GM12878 (cell line): ENCODE results near the gene KRCC1. TPM values are rescaled to one million over a fixed set of nuclear protein-coding genes. Genes with fewer than 3 reads are reported as not detected.

Experiments
- ATAC-seq: fragments of 200-7000 bp; cut with Tn5 transposase; 3 replicates; pipeline ENCODE4 v1.9.1; 2020; ENCODE audit warnings: mild to moderate bottlenecking, moderate library complexity
- BruUV-seq: library from RNA; stranded (reverse); fragments of 400-500 nt; replicated peaks from 2 replicates; lab custom pipeline; 2021; lab: Mats Ljungman, UMichigan
- CTCF ChIA-PET: fragments of 300-600 bp; sonication (Branson Sonifier 250); formaldehyde crosslinking; extraction: SDS; loops from one replicate; lab custom pipeline; 2021; ENCODE audit warnings: inconsistent platforms; lab: Yijun Ruan, JAX
- POLR2A ChIA-PET: fragments of 350-600 bp; formaldehyde crosslinking; extraction: SDS; loops from one replicate; lab custom pipeline; 2021; ENCODE audit warnings: inconsistent platforms; lab: Charles Lee
- RAD21 ChIA-PET: fragments of 300-600 bp; sonication (Branson Sonifier 250); formaldehyde crosslinking; loops from one replicate; lab custom pipeline; 2023; ENCODE audit warnings: antibody characterized with exemption; ENCODE audit not compliant: unreplicated experiment; lab: Charles Lee
- SMC1A ChIA-PET: fragments of 300-600 bp; sonication (Branson Sonifier 250); formaldehyde crosslinking; loops from one replicate; lab custom pipeline; 2023; ENCODE audit not compliant: unreplicated experiment, uncharacterized antibody; lab: Charles Lee
- DNase-seq: peaks from one replicate; pipeline ENCODE4 v3.0.0-alpha.2; 2011; ENCODE audit warnings: low read depth, low spot score
- FAIRE-seq: peaks from 3 replicates; lab custom pipeline; 2011; peaks lifted over from hg19 to GRCh38; lab: Jason Lieb, UNC
- H2AFZ ChIP-seq: 2 replicates; pipeline ENCODE4 v1.6.0; 2011; ENCODE audit warnings: low read depth, low read length, control low read depth; ENCODE audit not compliant: control insufficient read depth
- H3K27ac ChIP-seq: 2 replicates; pipeline ENCODE4 v1.5.1; 2011; ENCODE audit warnings: control low read depth; ENCODE audit not compliant: control insufficient read depth, insufficient read depth
- H3K27me3 ChIP-seq, 2 experiments: replicated peaks in 1 of 2; 2 replicates each; pipeline versions ENCODE4 v1.6.0 to v1.6.1; 2011; ENCODE audit warnings: low read length in 1 of 2; ENCODE audit not compliant: control insufficient read depth in 2 of 2, insufficient read depth in 2 of 2
- H3K36me3 ChIP-seq, 2 experiments: 2 replicates each; pipeline ENCODE4 v1.5.1; 2011; ENCODE audit warnings: low read length in 1 of 2; ENCODE audit not compliant: control insufficient read depth in 2 of 2, insufficient read depth in 2 of 2
- H3K4me1 ChIP-seq: 2 replicates; pipeline ENCODE4 v1.6.1; 2011; ENCODE audit warnings: mild to moderate bottlenecking, low read length, moderate library complexity, mixed read lengths; ENCODE audit not compliant: control insufficient read depth, insufficient read depth
- H3K4me2 ChIP-seq: 2 replicates; pipeline ENCODE4 v1.6.0; 2011; ENCODE audit warnings: control low read depth; ENCODE audit not compliant: control insufficient read depth, insufficient read depth
- H3K4me3 ChIP-seq: fragments of 200-600 bp; sonication (generic); 2 replicates; pipeline ENCODE4 v1.5.1; 2016
- H3K79me2 ChIP-seq: 2 replicates; pipeline ENCODE4 v1.6.0; 2011; ENCODE audit warnings: low read length; ENCODE audit not compliant: control insufficient read depth, insufficient read depth
- H3K9ac ChIP-seq: 2 replicates; pipeline ENCODE4 v1.8.0; 2011; ENCODE audit warnings: low read length, control low read depth, mixed read lengths; ENCODE audit not compliant: control insufficient read depth, insufficient read depth
- H3K9me3 ChIP-seq: replicated peaks from 3 replicates; pipeline ENCODE4 v1.5.1; 2011; ENCODE audit warnings: mild to moderate bottlenecking, low read length; ENCODE audit not compliant: control insufficient read depth, insufficient read depth
- H4K20me1 ChIP-seq: 2 replicates; pipeline ENCODE4 v1.6.0; 2011; ENCODE audit not compliant: control insufficient read depth, insufficient read depth
- CBFB ChIP-seq: IDR thresholded peaks from 2 replicates; pipeline ENCODE4 v1.6.1; 2016; ENCODE audit warnings: antibody characterized with exemption, low read depth
- CEBPB ChIP-seq, 2 experiments: fragments of 150-350 bp in 1 of 2; IDR thresholded peaks; 2 replicates each; pipeline ENCODE4 v1.6.1; 2012 to 2014; ENCODE audit warnings: low read depth in 2 of 2, low read length in 2 of 2, borderline replicate concordance in 1 of 2, inconsistent platforms in 1 of 2
- CHD1 ChIP-seq: IDR thresholded peaks from 2 replicates; pipeline ENCODE4 v1.6.1; 2012; ENCODE audit warnings: low read depth, low read length, improper control_type of control experiment
- CHD2 ChIP-seq: IDR thresholded peaks from 2 replicates; pipeline ENCODE4 v1.6.1; 2011; ENCODE audit warnings: low read depth, low read length, improper control_type of control experiment, borderline replicate concordance
- EED ChIP-seq: sonication (generic); IDR thresholded peaks from 2 replicates; pipeline ENCODE4 v1.6.1; 2016; ENCODE audit warnings: antibody characterized with exemption, low read depth
- MEF2A ChIP-seq: IDR thresholded peaks from 2 replicates; pipeline ENCODE4 v1.6.1; 2011; ENCODE audit warnings: low read depth, mild to moderate bottlenecking, low read length, moderate library complexity; ENCODE audit not compliant: insufficient read depth
- MEF2B ChIP-seq: fragments of 450-650 bp; IDR thresholded peaks from 2 replicates; pipeline ENCODE4 v1.6.1; 2018; ENCODE audit warnings: mild to moderate bottlenecking, moderate library complexity; ENCODE audit not compliant: partially characterized antibody, poor library complexity, severe bottlenecking
- NBN ChIP-seq: fragments of 450-650 bp; IDR thresholded peaks from 2 replicates; pipeline ENCODE4 v1.6.1; 2016
- PAX8 ChIP-seq: fragments of 450-650 bp; IDR thresholded peaks from 2 replicates; pipeline ENCODE4 v1.6.1; 2017; ENCODE audit warnings: mild to moderate bottlenecking, moderate library complexity
- PKNOX1 ChIP-seq: fragments of 450-650 bp; IDR thresholded peaks from 2 replicates; pipeline ENCODE4 v1.6.1; 2016; ENCODE audit warnings: mild to moderate bottlenecking
- RCOR1 ChIP-seq: conservative IDR thresholded peaks from 2 replicates; pipeline ENCODE4 v1.6.1; 2012; ENCODE audit warnings: low read depth, low read length, improper control_type of control experiment
- REST ChIP-seq: IDR thresholded peaks from 2 replicates; pipeline ENCODE4 v1.6.1; 2012; ENCODE audit warnings: mild to moderate bottlenecking, low read depth, low read length
- RUNX3 ChIP-seq: IDR thresholded peaks from 2 replicates; pipeline ENCODE4 v1.6.1; 2012; ENCODE audit warnings: low read length, inconsistent platforms
- SMARCA5 ChIP-seq: fragments of 450-650 bp; IDR thresholded peaks from 2 replicates; pipeline ENCODE4 v1.6.1; 2017; ENCODE audit warnings: mild to moderate bottlenecking
- TBL1XR1 ChIP-seq: IDR thresholded peaks from 2 replicates; pipeline ENCODE4 v1.6.1; 2012; ENCODE audit warnings: low read depth, low read length, improper control_type of control experiment
- ZNF687 ChIP-seq: fragments of 450-650 bp; IDR thresholded peaks from 2 replicates; pipeline ENCODE4 v1.6.1; 2017; ENCODE audit warnings: mild to moderate bottlenecking, moderate library complexity
- WGBS: methylation state at CpG from one replicate; pipeline ENCODE4 v1.1.6; 2016; ENCODE audit warnings: low lambda C conversion rate; ENCODE audit not compliant: insufficient replicate concordance, insufficient coverage; ENCODE audit errors: missing lambda C conversion rate; 5-methylcytosine and 5-hydroxymethylcytosine counted together
- in situ Hi-C: fragments of 300-500 bp; cut with MboI; formaldehyde crosslinking; loops from 9 replicates; pipeline ENCODE4 v1.14.3; 2018; ENCODE audit warnings: mixed read lengths
- intact Hi-C: fragments of 100-400 bp; cut with micrococcal nuclease; formaldehyde crosslinking; loops from one replicate; pipeline ENCODE4 v1.14.2; 2022; ENCODE audit not compliant: unreplicated experiment
- polyA plus RNA-seq, 11 experiments: library from polyadenylated mRNA; depleted of rRNA in 4 of 11; unstranded in 6 of 11; stranded (reverse) in 5 of 11; fragments of >200 nt; fragmentation: Nextera tagmentation in 4 of 11; fragmentation: Illumina TruSeq in 1 of 11; extraction: Ambion mirVana in 4 of 11; extraction: Trizol in 1 of 11; gene quantifications; 1 replicate in 1 of 11; 2 replicates in 10 of 11; pipeline versions ENCODE4 v1.2.1 to v1.2.3, GENCODE V29; 2011 to 2016; ENCODE audit warnings: inconsistent platforms in 2 of 11, missing spikeins in 2 of 11, low read depth in 1 of 11
- total RNA-seq, 4 experiments: library from RNA; depleted of rRNA in 3 of 4; stranded (reverse); fragments of >200 nt in 3 of 4; fragmentation: Illumina TruSeq in 1 of 4; extraction: Trizol in 1 of 4; gene quantifications; 2 replicates each; pipeline versions ENCODE4 v1.2.1 to v1.2.3, GENCODE V29; 2013 to 2021

KRCC1 gene
- total and polyA plus RNA-seq, 10 of the 15 experiments (the other 5 are each of a cell fraction or from before 2014, with no cell fraction given): 3.8 to 27.2 (median 12.5) TPM

GRCh38 chr2:88097891-88098557 is 42.4 kb upstream of the KRCC1 start:
- H3K36me3 ChIP-seq: no peaks in the 10 kb centered on the region
- no peak overlapping the region for H3K4me2 ChIP-seq
- no peaks in the 10 kb centered on the region for H3K4me1 ChIP-seq
- no peak for TF ChIP-seq PKNOX1
- TF ChIP-seq RUNX3: no peak
- no peak for TF ChIP-seq MEF2B
- TF ChIP-seq EED: no peak
- TF ChIP-seq RCOR1: no peak
- TF ChIP-seq CEBPB (IDR thresholded peaks at IDR 0.05; ENCODE audit: borderline replicate concordance in 1 of 2, low read depth in 2 of 2, low read length in 2 of 2): no peak
- no peak for TF ChIP-seq NBN
- no peak for TF ChIP-seq CHD2
- TF ChIP-seq PAX8: no peak
- TF ChIP-seq ZNF687: no peak
- no peak for TF ChIP-seq SMARCA5
- TF ChIP-seq MEF2A: no peak
- TF ChIP-seq CHD1: no peak
- TF ChIP-seq CBFB: no peak
- no peak for TF ChIP-seq TBL1XR1
- TF ChIP-seq REST: no peak
- TF ChIP-seq, all 136 proteins: peak for 0
- Histone ChIP-seq H3K79me2 (no peaks in the 10 kb centered on the region), H2AFZ (no peak overlapping the region), H3K4me3 (no peak overlapping the region), H3K27me3 (peaks cover 2 to 3% of the 10 kb centered on the region in 2 experiments; a peak in 2 of 4 replicates), H3K27ac (no peak overlapping the region), H3K9me3 (no peaks in the 10 kb centered on the region), H4K20me1 (no peaks in the 10 kb centered on the region), H3K9ac (no peak overlapping the region)
- WGBS: 20% methylated on average over 4 of the region's 4 CpGs
- ChIA-PET RAD21 (interaction anchor here (1.0 kb wide), 1 partner anchor 38 kb away, joined by 6 read pairs; no protein-coding TSS in a partner anchor), CTCF (interaction anchor here (1.0 kb wide), 1 partner anchor 38 kb away, joined by 3 read pairs; no protein-coding TSS in a partner anchor), SMC1A (no interaction called here), POLR2A (no interaction called here)
- no peak for FAIRE-seq
- in situ Hi-C loops: no loop called here
- ATAC-seq: no peak
- BruUV-seq: no TSS peak
- intact Hi-C loops: loop anchor here (10.0 kb wide), 1 partner anchor 63 kb away; no protein-coding TSS in a partner anchor
- no peak for DNase-seq
